Measurements from ENCODE around the gene GNRHR. TPM values are rescaled to one million over a fixed set of nuclear protein-coding genes. Genes with fewer than 3 reads are reported as not detected.

GNRHR gene
- polyA plus RNA-seq, 1 donor: 0.96 TPM

DNA sequence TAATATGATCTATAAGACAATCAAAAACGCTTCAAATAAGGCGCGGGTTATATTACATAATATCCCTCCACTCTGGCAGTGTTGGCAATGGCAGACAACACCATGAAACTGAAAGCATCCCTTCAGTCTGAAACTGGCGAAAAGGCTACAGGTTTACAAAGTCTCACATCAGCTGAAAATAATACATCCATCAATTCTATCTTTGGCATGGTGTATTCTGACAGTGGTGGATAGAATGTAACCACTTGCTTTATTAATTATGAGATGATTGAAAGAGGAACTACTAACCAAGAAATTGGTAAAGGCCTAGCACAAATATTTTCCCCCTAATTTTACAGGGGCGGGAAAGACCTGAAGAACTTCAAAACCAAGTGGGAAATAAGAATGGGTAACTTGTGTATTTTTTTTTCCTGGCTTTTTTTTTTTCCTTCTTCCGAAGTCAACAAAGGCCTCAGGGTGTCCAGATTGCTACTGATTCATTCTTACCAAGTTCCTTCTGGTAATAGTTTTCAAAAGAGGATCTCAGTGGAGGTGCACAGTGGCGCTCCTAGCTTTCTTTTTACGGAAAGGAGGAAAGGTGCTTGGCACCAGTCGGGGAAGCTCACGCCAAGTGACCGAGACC is 54.0 kb downstream of the GNRHR start:
- DNase-seq: peak; percentile 42

DNA sequence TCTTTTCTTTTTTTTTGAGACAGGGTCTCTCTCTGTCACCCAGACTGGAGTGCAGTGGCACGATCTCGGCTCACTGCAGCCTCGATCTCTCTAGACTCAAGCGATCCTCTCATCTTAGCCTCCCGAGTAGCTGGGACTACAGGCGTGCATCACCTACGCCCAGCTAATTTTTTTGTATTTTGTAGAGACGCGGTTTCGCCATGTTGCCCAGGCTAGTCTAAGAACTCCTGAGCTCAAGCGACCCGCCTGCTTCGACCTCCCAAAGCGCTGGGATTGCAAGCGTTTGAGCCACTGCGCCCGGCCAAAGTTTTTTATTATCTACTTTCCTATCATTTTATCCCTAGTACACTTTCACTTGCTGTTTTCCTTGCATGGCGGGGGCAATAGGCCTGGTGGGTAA is 54.6 kb downstream of the GNRHR start:
- no peak for DNase-seq

DNA sequence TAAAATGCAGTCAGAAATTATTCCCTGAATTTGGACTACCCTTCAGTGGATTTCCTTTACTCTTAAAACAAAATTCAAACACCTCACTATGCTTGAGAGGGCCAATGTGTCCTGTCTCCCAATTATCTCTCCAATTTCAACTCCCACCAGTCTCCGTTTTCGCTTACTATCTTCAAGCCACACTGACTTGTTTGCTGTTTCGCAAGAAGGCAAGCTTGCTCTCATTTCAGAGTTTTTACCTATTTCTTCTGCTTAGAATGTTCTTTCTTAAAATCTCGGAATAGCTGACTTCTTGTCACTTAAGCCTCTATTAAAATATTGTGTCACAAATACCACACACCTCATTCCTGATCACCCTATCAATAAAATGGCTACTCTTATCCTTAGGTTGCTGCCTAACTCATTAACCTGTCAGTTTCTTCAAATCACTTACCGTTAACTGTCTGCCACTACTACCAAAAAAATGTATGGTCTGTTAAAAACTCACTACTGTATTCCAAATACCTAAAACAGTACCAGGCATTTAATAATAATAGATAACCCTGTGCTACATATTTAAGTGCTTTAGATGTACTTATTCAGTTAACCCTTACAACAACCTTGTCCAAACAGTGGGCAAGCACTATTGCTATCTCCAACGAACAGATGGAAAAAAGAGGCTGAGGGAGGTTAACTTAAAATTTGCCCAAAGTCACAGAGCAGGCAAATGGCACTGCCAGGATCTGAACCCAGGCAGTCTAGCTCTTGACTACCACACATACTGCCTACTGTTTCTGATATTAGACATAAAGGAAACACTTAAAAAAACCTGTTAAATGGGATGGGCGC is 56.1 kb downstream of the GNRHR start:
- DNase-seq: no peak

DNA sequence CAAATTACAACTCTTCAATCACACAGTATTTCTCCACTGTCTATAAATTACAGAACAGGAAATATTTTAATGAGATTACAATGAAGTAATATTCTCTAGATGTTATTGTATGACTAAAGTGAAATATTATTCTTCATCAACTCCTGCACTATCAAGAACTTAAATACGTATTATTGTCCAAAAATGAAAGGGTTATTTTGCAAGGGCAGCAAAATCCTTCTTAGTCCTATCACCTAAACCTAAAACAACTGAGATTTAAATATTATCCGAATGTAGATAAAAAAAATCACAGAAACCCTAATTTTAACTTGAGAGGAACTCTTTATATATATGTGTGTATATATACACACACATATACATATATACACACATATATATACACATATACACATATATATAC is 58.1 kb downstream of the GNRHR start:
- no peak for DNase-seq

DNA sequence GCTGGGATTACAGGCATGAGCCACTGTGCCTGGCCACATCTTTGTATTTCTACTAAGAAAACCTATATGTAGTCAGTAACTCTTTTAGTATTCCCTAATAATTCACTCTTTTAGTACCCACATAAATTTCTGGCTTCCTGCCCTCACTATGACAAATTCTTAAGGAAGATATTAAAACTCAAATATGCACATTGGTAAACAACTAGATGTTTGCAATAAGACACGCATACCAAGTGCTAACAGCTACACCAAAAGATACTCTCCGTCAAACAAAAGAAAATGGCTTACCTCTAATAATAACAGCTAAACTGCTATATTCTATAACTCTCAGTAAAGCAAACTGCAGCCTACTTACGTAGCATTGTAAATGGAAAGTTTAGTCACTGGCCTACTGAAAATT is 59.5 kb downstream of the GNRHR start:
- no peak for DNase-seq

DNA sequence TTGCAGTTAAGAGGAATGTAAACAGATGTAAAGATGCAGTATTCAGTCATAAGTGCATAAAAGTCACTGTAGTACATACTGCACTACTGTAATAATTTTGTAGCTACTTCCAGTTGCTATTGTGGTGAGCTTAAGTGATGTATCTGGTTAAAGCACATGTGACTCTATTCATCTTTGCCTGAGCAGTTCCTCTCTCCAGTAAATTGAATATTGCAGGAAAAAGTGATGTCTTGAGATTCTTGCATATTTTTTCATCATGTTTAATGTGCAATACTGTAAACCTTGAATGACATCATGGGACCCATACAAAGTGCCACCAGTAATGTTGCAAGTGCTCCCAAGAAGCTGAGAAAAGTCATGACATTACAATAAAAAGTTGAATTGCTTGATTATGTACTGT is 62.9 kb downstream of the GNRHR start:
- no peak for DNase-seq

Other genes with a start within 250 kb of the GNRHR start
- 38.1 TPM for gene CENPC, start 208.9 kb downstream of the GNRHR start, polyA plus RNA-seq (ENCODE audit: insufficient read length)
- gene STAP1, start 195.7 kb downstream of the GNRHR start, polyA plus RNA-seq (ENCODE audit: insufficient read length): 0.20 TPM
- gene UBA6, start 53.2 kb downstream of the GNRHR start, polyA plus RNA-seq (ENCODE audit: insufficient read length): 78.7 TPM
- gene TMPRSS11D, start 129.6 kb upstream of the GNRHR start, polyA plus RNA-seq (ENCODE audit: insufficient read length): 0.13 TPM
- gene TMPRSS11A, start 209.1 kb upstream of the GNRHR start, polyA plus RNA-seq (ENCODE audit: insufficient read length): 0.03 TPM

Measured in left kidney (tissue), 2 donors.